HG02759 (cell line): ENCODE results near the gene POR.
"Not testable (repeated sequence)": the region's sequence is repeated elsewhere in the genome, so short reads cannot be mapped to it uniquely, and the experiment has no call there.

Experiments
- ATAC-seq: cut with Tn5 transposase; IDR thresholded peaks from one replicate; pipeline ENCODE4 v1.9.1; 2021; ENCODE audit warnings: mild to moderate bottlenecking, moderate library complexity; ENCODE audit not compliant: unreplicated experiment

Gene POR

GRCh38 chr7:75914655-75915415 is at the start of gene POR:
Gene POR (plus strand): TSS chr7:75915155. CDS start chr7:75954002, 38,847 bp downstream.
- ATAC-seq = peak; percentile 96

DNA sequence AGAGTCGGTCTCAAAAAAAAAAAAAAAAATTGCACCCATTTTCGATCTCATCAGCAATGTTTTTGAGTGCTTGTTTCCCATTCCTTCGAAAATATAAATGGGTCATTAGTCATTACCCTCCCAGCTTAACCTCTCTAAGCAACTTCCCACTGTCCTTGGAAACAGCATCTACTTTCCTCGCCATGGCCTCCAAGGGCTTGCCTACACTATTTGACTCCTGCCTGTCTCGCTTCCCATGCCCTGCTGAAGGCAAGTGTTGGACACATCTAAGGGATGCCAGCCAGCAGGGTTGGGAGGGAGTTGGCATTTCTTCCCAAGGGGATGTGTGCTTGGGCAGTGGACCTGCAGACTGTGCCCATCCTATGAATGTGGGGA is 48.9 kb upstream of the POR start:
- no peak for ATAC-seq

GRCh38 chr7:75866489-75867389 is 48.2 kb upstream of the POR start:
- ATAC-seq = no peak

DNA sequence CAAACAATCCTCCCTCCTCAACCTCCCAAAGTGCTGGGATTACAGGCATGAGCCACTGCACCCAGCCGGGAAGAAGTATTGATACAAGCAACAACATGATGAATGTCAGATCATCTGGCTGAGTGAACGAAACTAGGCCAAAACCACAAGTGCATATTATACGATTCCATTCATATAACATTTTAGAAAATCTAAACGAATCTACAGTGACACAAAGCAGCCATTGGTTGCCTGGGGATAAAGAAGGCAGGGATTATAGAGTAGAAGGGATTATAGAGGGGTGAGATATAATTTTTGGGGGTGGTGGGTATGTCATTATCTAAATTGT is 47.6 kb upstream of the POR start:
- ATAC-seq = no peak

GRCh38 chr7:75868153-75868552 is 46.8 kb upstream of the POR start:
- ATAC-seq = no peak

GRCh38 chr7:75869776-75870379 is 45.1 kb upstream of the POR start:
- ATAC-seq = no peak

DNA sequence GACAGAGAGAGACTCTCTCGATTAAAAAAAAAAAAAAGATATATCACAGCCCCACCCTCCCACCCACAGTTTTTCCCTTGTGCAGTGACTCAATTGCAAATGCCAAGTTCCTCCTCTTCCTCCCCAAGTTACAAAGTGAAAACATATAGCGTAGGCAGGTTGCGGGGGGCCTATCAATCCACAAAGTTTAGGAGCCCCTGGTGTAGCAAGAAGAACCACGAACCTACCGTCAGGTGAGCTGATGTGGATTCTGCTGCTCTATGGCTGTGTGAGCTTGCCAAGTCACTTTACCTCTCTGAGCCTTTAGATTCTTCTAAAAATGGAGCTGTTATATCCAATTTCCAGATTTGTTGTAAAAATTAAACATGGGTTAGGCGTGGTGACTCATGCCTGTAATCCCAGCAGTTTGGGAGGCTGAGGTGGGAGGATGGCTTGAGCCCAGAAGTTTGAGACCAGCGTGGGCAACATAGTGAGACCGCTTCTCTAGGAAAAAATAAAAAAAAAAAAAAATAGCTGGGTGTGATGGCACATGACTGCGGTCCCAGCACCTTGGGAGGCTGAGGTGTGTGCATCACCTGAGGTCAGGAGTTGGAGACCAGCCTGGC is 44.3 kb upstream of the POR start:
- ATAC-seq = no peak

- no peak for ATAC-seq
These were observed 42.7 kb upstream of the POR start for GRCh38 chr7:75872073-75872782.

DNA sequence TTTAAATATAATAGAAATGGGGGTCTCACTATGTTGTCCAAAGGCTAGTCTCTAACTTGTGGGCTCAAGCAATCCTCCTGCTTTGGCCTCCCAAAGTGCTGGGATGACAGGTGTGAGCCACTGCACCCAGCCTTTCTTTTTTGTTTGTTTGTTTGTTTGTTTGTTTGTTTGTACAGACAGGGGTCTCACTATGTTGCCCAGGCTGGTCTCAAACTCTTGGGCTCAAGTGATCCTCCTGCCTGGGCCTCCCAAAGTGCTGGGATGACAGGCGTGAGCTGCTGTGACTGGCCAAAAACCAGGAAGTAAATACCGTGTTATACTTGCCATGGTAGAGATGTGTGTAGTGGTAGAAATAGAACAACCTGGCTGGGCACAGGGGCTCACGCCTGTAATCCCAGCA is 40.8 kb upstream of the POR start:
- not testable (repeated sequence) for ATAC-seq

DNA sequence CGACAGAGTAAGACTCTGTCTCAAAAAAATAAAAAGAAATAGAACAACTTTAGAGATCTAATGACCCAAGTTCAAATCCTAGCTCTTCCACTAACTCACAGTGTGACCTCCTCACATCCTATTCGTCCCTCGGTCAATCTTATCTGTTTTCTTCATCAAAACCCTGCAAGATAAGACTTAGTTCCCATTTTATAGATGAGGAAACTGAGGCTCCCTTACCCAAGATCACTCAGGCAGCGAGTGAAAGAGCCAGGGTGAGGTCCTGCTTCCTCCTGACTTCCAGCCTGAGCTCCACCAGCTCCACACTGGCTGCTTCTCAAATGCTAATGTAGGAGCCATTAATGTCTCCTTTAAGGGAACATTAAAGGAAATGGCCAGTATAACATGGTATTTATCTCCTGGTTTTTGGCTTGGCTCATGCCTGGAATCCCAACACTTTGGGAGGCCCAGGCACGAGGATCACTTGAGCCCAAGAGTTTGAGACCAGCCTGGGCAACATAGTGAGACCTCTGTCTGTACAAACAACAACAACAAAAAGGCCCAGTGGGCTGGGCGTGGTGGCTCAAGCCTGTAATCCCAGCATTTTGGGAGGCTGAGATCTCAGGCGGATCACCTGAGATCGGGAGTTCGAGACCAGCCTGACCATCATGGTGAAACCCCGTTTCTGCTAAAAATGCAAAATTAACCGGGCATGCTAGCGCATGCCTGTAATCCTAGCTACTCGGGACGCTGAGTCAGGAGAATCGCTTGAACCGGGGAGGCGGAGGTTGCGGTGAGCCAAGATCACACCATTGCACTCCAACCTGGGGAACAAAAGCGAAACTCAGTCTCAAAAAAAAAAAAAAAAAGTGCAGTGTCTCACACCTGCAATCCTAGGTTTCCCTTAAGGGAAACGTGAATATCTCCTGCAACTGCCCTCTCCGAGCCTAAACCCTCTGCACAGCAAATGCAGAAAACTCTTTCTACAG is 39.6 kb upstream of the POR start:
- ATAC-seq = no peak

- no peak for ATAC-seq
These were observed 38.7 kb upstream of the POR start for GRCh38 chr7:75876126-75876881.

- peak; percentile 35 for ATAC-seq
These were observed 36.6 kb upstream of the POR start for GRCh38 chr7:75878312-75878768.

DNA sequence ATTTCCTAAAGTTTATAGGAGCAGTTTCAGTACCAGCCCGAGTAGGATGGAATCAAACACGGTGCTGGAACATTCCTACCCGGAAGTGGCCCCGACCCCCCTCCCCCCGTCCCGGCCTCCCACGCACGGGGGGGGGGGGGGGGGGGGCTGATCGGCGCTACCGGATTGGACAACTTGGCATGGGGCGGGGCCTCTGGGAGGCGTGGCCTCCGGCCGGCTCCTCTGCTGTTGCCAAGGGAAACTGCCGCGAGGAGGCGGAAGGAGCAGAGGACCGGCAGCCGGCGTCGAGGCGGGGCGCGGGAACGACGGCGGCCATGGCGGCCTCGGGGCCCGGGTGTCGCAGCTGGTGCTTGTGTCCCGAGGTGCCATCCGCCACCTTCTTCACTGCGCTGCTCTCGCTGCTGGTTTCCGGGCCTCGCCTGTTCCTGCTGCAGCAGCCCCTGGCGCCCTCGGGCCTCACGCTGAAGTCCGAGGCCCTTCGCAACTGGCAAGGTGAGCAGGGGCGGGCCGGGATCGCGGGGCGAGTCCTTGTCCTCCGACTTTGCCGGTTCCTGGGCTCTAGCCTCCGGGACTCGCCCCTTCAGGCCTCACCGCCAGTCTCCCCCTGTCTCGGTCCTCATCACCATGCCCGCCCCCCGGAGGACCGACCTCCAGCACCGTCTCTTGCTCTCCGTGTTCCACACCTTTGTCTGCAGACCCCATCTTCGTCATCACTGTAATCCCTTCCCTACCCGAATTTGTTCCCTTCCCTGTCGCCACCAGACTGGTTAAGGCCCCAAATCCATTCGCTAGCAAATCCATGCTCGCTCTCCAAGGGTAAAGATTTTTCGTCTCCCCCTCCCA is 36.0 kb upstream of the POR start, which contains the start of gene RHBDD2:
RHBDD2 (plus strand) TSS at position 266 of the 843 bp plus-strand sequence; CDS start at position 315, 49 bp downstream.
- peak; percentile 98 for ATAC-seq

- no peak for ATAC-seq
These were observed 35.2 kb upstream of the POR start for GRCh38 chr7:75879771-75880184.

GRCh38 chr7:75880242-75880641 is 34.7 kb upstream of the POR start:
- no peak for ATAC-seq

DNA sequence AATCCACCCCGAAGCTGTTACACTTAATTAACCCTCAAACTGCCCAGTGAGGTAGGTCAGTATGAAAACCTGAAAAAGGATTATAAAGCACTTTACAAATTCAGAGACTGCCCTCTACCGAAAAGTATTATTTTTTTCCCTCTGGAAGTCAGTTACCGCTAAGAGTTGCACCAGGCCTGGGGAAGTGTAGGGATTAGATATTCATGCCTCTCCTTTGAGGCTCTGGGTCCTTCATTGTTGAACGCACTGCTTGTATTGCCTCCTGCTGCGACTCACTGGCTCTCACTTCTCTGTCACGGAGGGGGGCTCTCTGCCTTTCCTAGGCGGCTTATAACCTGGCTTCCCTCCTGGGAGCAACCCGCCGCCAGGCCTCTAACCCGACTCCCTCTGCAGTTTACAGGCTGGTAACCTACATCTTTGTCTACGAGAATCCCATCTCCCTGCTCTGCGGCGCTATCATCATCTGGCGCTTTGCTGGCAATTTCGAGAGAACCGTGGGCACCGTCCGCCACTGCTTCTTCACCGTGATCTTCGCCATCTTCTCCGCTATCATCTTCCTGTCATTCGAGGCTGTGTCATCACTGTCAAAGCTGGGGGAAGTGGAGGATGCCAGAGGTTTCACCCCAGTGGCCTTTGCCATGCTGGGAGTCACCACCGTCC is 33.4 kb upstream of the POR start:
- ATAC-seq = no peak

DNA sequence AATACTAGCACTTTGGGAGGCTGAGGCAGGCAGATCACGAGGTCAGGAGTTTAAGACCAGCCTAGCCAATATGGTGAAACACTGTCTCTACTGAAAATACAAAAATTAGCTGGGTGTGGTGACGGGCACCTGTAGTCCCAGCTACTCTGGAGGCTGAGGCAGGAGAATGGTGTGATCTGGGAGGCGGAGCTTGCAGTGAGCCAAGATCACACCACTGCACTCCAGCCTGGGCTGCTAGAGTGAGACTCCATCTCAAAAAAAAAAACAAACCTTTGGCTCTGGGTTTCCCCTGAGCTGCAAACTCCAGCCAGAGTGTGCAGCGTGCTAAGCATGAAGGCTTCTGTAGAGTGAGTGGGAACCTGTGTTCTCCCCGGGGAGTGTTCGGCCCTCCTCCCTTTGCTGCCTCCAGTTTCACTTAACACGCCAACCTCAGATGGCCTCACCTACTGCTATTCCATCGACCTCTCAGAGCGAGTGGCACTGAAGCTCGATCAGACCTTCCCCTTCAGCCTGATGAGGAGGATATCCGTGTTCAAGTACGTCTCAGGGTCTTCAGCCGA is 31.6 kb upstream of the POR start:
- ATAC-seq = not testable (repeated sequence)
